Measurements from ENCODE around the gene CKM. TPM values are rescaled to one million over a fixed set of nuclear protein-coding genes. Genes with fewer than 3 reads are reported as not detected.

CKM gene
- total and polyA plus RNA-seq, 2 of the 4 experiments (the other 2 are of a cell fraction): not detected

Other genes starting within 250 kb of the CKM start
- gene ZNF296, start 246.4 kb downstream of the CKM start, total RNA-seq (2012; rRNA removed): not detected in 2 replicates
- 0.10 and 0.11 TPM in 2 replicates for gene ZNF296, start 246.4 kb downstream of the CKM start, polyA plus RNA-seq (2012; rRNA removed)
- 19.7 and 27.2 TPM in 2 replicates for gene GEMIN7, start 243.6 kb downstream of the CKM start, total RNA-seq (2012; rRNA removed)
- 52.8 and 53.0 TPM in 2 replicates for gene GEMIN7, start 243.6 kb downstream of the CKM start, polyA plus RNA-seq (2012; rRNA removed)
- gene PPP1R37, start 229.7 kb downstream of the CKM start, total RNA-seq (2012; rRNA removed): 13.1 and 13.9 TPM in 2 replicates
- gene PPP1R37, start 229.7 kb downstream of the CKM start, polyA plus RNA-seq (2012; rRNA removed): 18.5 and 20.8 TPM in 2 replicates
- gene NKPD1, start 161.9 kb downstream of the CKM start, total RNA-seq (2012; rRNA removed): under 0.01 TPM in 2 replicates
- gene NKPD1, start 161.9 kb downstream of the CKM start, polyA plus RNA-seq (2012; rRNA removed): 0.09 and 0.14 TPM in 2 replicates
- gene TRAPPC6A, start 144.6 kb downstream of the CKM start, total RNA-seq (2012; rRNA removed): 3.1 and 4.1 TPM in 2 replicates
- 11.9 and 13.4 TPM in 2 replicates for gene TRAPPC6A, start 144.6 kb downstream of the CKM start, polyA plus RNA-seq (2012; rRNA removed)
- gene BLOC1S3, start 144.1 kb downstream of the CKM start, total RNA-seq (2012; rRNA removed): 0.83 and 1.1 TPM in 2 replicates
- gene BLOC1S3, start 144.1 kb downstream of the CKM start, polyA plus RNA-seq (2012; rRNA removed): 4.7 and 4.9 TPM in 2 replicates
- gene EXOC3L2, start 77.5 kb downstream of the CKM start, total RNA-seq (2012; rRNA removed): not detected in 2 replicates
- gene EXOC3L2, start 77.5 kb downstream of the CKM start, polyA plus RNA-seq (2012; rRNA removed): 0.03 TPM in 1 of 2 replicates, not detected in the other
- 8.1 and 11.3 TPM in 2 replicates for gene MARK4, start 71.6 kb downstream of the CKM start, total RNA-seq (2012; rRNA removed)
- 20.3 and 20.7 TPM in 2 replicates for gene MARK4, start 71.6 kb downstream of the CKM start, polyA plus RNA-seq (2012; rRNA removed)
- under 0.01 and 0.18 TPM in 2 replicates for gene KLC3, start 17.9 kb upstream of the CKM start, total RNA-seq (2012; rRNA removed)
- gene KLC3, start 17.9 kb upstream of the CKM start, polyA plus RNA-seq (2012; rRNA removed): 0.09 and 0.14 TPM in 2 replicates
- gene ERCC2, start 47.7 kb upstream of the CKM start, total RNA-seq (2012; rRNA removed): 26.7 and 30.6 TPM in 2 replicates
- 66.5 and 75.6 TPM in 2 replicates for gene ERCC2, start 47.7 kb upstream of the CKM start, polyA plus RNA-seq (2012; rRNA removed)
- gene PPP1R13L, start 82.2 kb upstream of the CKM start, total RNA-seq (2012; rRNA removed): 0.56 and 3.0 TPM in 2 replicates
- gene PPP1R13L, start 82.2 kb upstream of the CKM start, polyA plus RNA-seq (2012; rRNA removed): 11.6 and 13.3 TPM in 2 replicates
- gene POLR1G, start 83.8 kb upstream of the CKM start, total RNA-seq (2012; rRNA removed): 10.3 and 12.5 TPM in 2 replicates
- 8.0 and 8.8 TPM in 2 replicates for gene POLR1G, start 83.8 kb upstream of the CKM start, polyA plus RNA-seq (2012; rRNA removed)
- 76.9 and 84.2 TPM in 2 replicates for gene ERCC1, start 101.0 kb upstream of the CKM start, total RNA-seq (2012; rRNA removed)
- 132 and 153 TPM in 2 replicates for gene ERCC1, start 101.0 kb upstream of the CKM start, polyA plus RNA-seq (2012; rRNA removed)
- gene FOSB, start 145.1 kb upstream of the CKM start, total RNA-seq (2012; rRNA removed): 11.1 and 31.9 TPM in 2 replicates
- gene FOSB, start 145.1 kb upstream of the CKM start, polyA plus RNA-seq (2012; rRNA removed): 15.6 and 60.1 TPM in 2 replicates
- 5.3 and 5.7 TPM in 2 replicates for gene RTN2, start 174.2 kb upstream of the CKM start, total RNA-seq (2012; rRNA removed)
- gene RTN2, start 174.2 kb upstream of the CKM start, polyA plus RNA-seq (2012; rRNA removed): 17.4 and 19.4 TPM in 2 replicates
- gene PPM1N, start 175.6 kb upstream of the CKM start, total RNA-seq (2012; rRNA removed): 0.56 and 0.90 TPM in 2 replicates
- 1.6 TPM in 2 replicates for gene PPM1N, start 175.6 kb upstream of the CKM start, polyA plus RNA-seq (2012; rRNA removed)
- gene VASP, start 184.6 kb upstream of the CKM start, total RNA-seq (2012; rRNA removed): 61.1 and 66.9 TPM in 2 replicates
- 88.8 and 126 TPM in 2 replicates for gene VASP, start 184.6 kb upstream of the CKM start, polyA plus RNA-seq (2012; rRNA removed)

Measured in IMR-90 (cell line).